ENCODE results near the gene APPBP2. TPM values are rescaled to one million over a fixed set of nuclear protein-coding genes. Genes with fewer than 3 reads are reported as not detected.
"Not testable (repeated sequence)": the region's sequence is repeated elsewhere in the genome, so short reads cannot be mapped to it uniquely, and the experiment has no call there.

APPBP2 gene
- total RNA-seq, 2 experiments from 2014 or later: 18.5 to 18.7 TPM

DNA sequence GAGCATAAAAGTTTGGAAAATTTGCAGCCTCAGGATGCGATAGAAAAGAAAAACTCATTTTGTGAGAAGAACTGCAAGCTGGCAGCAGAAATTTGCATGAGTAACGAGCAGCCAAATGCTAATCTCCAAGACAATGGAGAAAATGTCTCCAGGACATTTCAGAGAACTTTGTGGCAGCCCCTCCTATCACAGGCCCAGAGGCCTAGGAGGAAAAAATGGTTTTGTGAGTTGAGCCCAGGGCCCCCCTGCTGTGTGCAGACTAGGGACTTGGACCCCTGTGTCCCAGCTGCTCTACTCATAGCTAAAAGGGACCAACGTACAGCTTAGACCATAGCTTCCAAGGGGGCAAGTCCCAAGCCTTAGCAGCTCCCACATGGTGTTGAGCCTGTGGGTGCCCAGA lies 34.3 kb downstream of the APPBP2 start:
- H3K36me3 ChIP-seq (ENCODE audit: insufficient read depth, low read length): peaks cover 65% of the 10 kb centered on the region
- peaks cover 95% of the 10 kb centered on the region for H3K36me3 Mint-ChIP-seq (ENCODE audit: low read depth)

DNA sequence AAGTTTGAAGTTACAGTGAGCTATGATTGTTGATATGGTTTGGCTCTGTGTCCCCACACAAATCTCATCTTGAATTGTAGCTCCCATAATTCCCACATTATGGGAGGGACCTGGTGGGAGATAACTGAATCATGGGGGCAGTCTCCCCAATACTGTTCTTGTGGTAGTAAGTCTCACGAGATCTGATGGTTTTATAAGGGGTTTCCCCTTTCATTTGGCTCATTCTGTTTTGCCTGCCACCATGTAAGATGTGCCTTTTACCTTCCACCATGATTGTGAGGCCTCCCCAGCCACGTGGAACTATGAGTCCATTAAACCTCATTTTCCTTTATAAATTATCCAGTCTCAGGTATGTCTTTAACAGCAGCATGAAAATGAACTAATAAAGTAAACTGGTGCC lies 35.4 kb downstream of the APPBP2 start:
- Histone ChIP-seq H3K9me3 (ENCODE audit: control insufficient read depth in 1 of 2, insufficient read depth in 1 of 2, low read length in 2 of 2) (peaks cover 14% of the 10 kb centered on the region in 2 experiments), H3K36me3 (ENCODE audit: insufficient read depth, low read length) (peaks cover 56% of the 10 kb centered on the region)
- H3K27me3 ChIP-seq (ENCODE audit: control insufficient read depth in 1 of 2, insufficient read depth in 2 of 2, low read length in 2 of 2); H3K27ac Mint-ChIP-seq; CTCF ChIA-PET; intact Hi-C loops (cut with DNase I, micrococcal nuclease); H3K9me3 Mint-ChIP-seq; H3K27me3 Mint-ChIP-seq; ATAC-seq (ENCODE audit: poor library complexity); H3K4me3 Mint-ChIP-seq; H3K4me1 Mint-ChIP-seq (ENCODE audit: low read depth); POLR2A ChIA-PET; H3K4me1 ChIP-seq (ENCODE audit: insufficient read depth, low read length); H3K27ac ChIP-seq (ENCODE audit: low read depth in 1 of 2, low read length in 2 of 2); H3K4me3 ChIP-seq (ENCODE audit: low read length); DNase-seq: not testable (repeated sequence)
- peaks cover 83% of the 10 kb centered on the region for H3K36me3 Mint-ChIP-seq (ENCODE audit: low read depth)

More for the DNA sequence above, 34.3 kb downstream of the APPBP2 start:
- peaks cover 14% of the 10 kb centered on the region in 2 experiments for H3K9me3 ChIP-seq (ENCODE audit: control insufficient read depth in 1 of 2, insufficient read depth in 1 of 2, low read length in 2 of 2)
- ChIA-PET CTCF (no interaction called here), POLR2A (no interaction called here)
- ATAC-seq (ENCODE audit: poor library complexity) (no peak), DNase-seq (no peak)
- no peaks in the 10 kb centered on the region for H3K27me3 Mint-ChIP-seq
- no peaks in the 10 kb centered on the region for H3K4me1 ChIP-seq (ENCODE audit: insufficient read depth, low read length)
- H3K27ac Mint-ChIP-seq: no peak overlapping the region
- no peak overlapping the region for H3K4me3 ChIP-seq (ENCODE audit: low read length)
- H3K9me3 Mint-ChIP-seq: peaks cover 5% of the 10 kb centered on the region
- no peaks in the 10 kb centered on the region for H3K4me1 Mint-ChIP-seq (ENCODE audit: low read depth)
- no peak overlapping the region for H3K4me3 Mint-ChIP-seq
- intact Hi-C loops (cut with DNase I, micrococcal nuclease): no loop called here
- H3K27ac ChIP-seq (ENCODE audit: low read depth in 1 of 2, low read length in 2 of 2): no peak overlapping the region
- TF ChIP-seq, protein P1, sequence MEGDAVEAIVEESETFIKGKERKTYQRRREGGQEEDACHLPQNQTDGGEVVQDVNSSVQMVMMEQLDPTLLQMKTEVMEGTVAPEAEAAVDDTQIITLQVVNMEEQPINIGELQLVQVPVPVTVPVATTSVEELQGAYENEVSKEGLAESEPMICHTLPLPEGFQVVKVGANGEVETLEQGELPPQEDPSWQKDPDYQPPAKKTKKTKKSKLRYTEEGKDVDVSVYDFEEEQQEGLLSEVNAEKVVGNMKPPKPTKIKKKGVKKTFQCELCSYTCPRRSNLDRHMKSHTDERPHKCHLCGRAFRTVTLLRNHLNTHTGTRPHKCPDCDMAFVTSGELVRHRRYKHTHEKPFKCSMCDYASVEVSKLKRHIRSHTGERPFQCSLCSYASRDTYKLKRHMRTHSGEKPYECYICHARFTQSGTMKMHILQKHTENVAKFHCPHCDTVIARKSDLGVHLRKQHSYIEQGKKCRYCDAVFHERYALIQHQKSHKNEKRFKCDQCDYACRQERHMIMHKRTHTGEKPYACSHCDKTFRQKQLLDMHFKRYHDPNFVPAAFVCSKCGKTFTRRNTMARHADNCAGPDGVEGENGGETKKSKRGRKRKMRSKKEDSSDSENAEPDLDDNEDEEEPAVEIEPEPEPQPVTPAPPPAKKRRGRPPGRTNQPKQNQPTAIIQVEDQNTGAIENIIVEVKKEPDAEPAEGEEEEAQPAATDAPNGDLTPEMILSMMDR (IDR thresholded peaks at IDR 0.05): no peak
- no peaks in the 10 kb centered on the region for H3K27me3 ChIP-seq (ENCODE audit: control insufficient read depth in 1 of 2, insufficient read depth in 2 of 2, low read length in 2 of 2)

DNA sequence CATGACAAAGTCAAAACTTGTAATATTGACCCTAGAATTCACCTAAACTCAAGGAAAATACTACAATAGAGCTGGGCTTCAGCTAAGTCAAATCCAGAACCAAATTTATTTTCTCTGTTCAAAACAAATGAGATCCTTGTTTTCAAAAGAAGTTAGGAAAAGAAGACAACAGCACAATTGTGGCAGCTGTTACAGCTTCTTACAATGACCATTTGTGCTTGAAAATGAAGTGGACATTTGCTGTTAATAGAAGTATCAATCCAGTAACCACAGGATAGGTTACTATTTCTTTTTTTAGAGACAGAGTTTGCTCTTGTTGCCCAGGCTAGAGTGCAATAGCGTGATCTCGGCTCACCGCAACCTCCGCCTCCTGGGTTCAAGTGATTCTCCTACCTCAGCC lies 44.4 kb downstream of the APPBP2 start:
- Mint-ChIP-seq H3K36me3 (ENCODE audit: low read depth) (peaks cover 32% of the 10 kb centered on the region), H3K4me1 (ENCODE audit: low read depth) (no peaks in the 10 kb centered on the region), H3K27ac (no peak overlapping the region), H3K27me3 (no peaks in the 10 kb centered on the region), H3K4me3 (no peak overlapping the region), H3K9me3 (no peaks in the 10 kb centered on the region)
- H3K27ac ChIP-seq (ENCODE audit: low read depth in 1 of 2, low read length in 2 of 2): no peak overlapping the region
- no peaks in the 10 kb centered on the region for H3K36me3 ChIP-seq (ENCODE audit: insufficient read depth, low read length)
- DNase-seq (no peak), ATAC-seq (ENCODE audit: poor library complexity) (no peak)
- H3K4me1 ChIP-seq (ENCODE audit: insufficient read depth, low read length): no peaks in the 10 kb centered on the region
- intact Hi-C loops (cut with DNase I, micrococcal nuclease): no loop called here
- no peaks in the 10 kb centered on the region for H3K9me3 ChIP-seq (ENCODE audit: control insufficient read depth in 1 of 2, insufficient read depth in 1 of 2, low read length in 2 of 2)
- POLR2A ChIA-PET: no interaction called here
- TF ChIP-seq, protein P1 (IDR thresholded peaks at IDR 0.05): no peak
- H3K27me3 ChIP-seq (ENCODE audit: control insufficient read depth in 1 of 2, insufficient read depth in 2 of 2, low read length in 2 of 2): no peaks in the 10 kb centered on the region
- CTCF ChIA-PET: interaction anchor here (1.2 kb wide), 1 partner anchor 20 kb away, joined by 3 read pairs; no protein-coding TSS in a partner anchor
- no peak overlapping the region for H3K4me3 ChIP-seq (ENCODE audit: low read length)

- peaks cover 7% of the 10 kb centered on the region for H3K36me3 ChIP-seq (ENCODE audit: insufficient read depth, low read length)
- CTCF ChIA-PET: no interaction called here
Observed at GRCh38 chr17:60473788-60474187, 52.3 kb downstream of the APPBP2 start.

More at GRCh38 chr17:60473788-60474187, 52.3 kb downstream of the APPBP2 start:
- no peak overlapping the region for H3K4me3 ChIP-seq (ENCODE audit: low read length)
- H3K9me3 ChIP-seq (ENCODE audit: control insufficient read depth in 1 of 2, insufficient read depth in 1 of 2, low read length in 2 of 2): no peaks in the 10 kb centered on the region
- Mint-ChIP-seq H3K36me3 (ENCODE audit: low read depth) (peaks cover 65% of the 10 kb centered on the region), H3K4me3 (no peak overlapping the region), H3K27me3 (no peaks in the 10 kb centered on the region), H3K9me3 (no peaks in the 10 kb centered on the region), H3K27ac (no peak overlapping the region), H3K4me1 (ENCODE audit: low read depth) (peaks cover 6% of the 10 kb centered on the region)
- POLR2A ChIA-PET: interaction anchor here (0.6 kb wide), 1 partner anchor 352 kb away, joined by 3 read pairs; no protein-coding TSS in a partner anchor
- H3K27ac ChIP-seq (ENCODE audit: low read depth in 1 of 2, low read length in 2 of 2): no peak overlapping the region
- ATAC-seq (ENCODE audit: poor library complexity): no peak
- no peaks in the 10 kb centered on the region for H3K27me3 ChIP-seq (ENCODE audit: control insufficient read depth in 1 of 2, insufficient read depth in 2 of 2, low read length in 2 of 2)
- H3K4me1 ChIP-seq (ENCODE audit: insufficient read depth, low read length): no peaks in the 10 kb centered on the region
- TF ChIP-seq, protein P1 (IDR thresholded peaks at IDR 0.05): no peak
- intact Hi-C loops (cut with DNase I, micrococcal nuclease): no loop called here
- DNase-seq: no peak

Measured in CD4-positive, alpha-beta T cell (primary cell).